ENCODE results near the gene CCDC185.

Gene CCDC185

GRCh38 chr1:223393275-223394214, at the start of gene CCDC185:
Gene CCDC185, plus strand, starts transcription at chr1:223393415. Its CDS starts 61 bp downstream, at chr1:223393476.
- peak; percentile 17 for DNase-seq

- no peak for DNase-seq
Observed at GRCh38 chr1:223343692-223344091, 49.5 kb upstream of the CCDC185 start.

GRCh38 chr1:223344491-223344890, 48.7 kb upstream of the CCDC185 start:
- DNase-seq, result no peak

DNA sequence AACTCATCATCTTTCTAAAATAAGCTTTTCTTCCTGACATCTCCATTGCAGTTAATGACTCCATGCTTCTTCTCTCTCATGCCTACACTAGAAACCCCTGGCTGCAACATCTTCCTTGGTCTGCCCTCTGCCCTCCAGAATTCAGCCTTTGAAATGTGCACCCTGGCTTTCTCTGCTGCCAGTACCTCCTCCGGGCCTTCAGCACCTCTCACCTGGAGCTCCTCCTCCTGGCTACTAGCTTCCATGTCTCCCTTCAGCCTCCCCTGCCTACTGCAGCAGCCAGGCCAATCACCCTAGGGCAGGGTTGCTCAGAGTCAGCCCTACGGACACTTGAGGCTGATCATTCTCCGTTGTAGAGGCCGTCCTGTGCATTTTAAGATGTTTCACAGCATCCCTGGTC, 47.5 kb upstream of the CCDC185 start:
- DNase-seq, result no peak

GRCh38 chr1:223346311-223346710, 46.9 kb upstream of the CCDC185 start:
- no peak for DNase-seq

- no peak for DNase-seq
Observed at GRCh38 chr1:223347583-223347982, 45.6 kb upstream of the CCDC185 start.

DNA sequence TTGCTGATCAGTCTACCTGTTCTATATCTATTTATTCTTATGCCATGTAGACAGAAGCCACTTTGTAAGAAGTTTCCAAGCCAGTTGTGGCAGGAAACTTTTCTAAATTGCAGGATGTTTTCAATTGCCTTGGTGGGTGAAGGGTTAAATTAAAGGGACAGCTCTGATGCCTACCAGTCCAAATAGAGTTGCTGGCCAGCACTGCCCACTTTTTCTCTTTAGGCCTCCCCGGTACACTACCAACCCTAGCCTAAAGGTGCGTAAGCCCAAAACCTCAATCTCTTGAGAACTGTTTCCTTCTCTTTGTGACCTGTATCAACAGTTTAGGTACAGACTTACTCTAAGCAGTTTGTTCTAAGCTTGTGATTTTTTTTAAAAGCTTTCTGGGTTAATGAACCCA, 44.8 kb upstream of the CCDC185 start:
- no peak for DNase-seq

DNA sequence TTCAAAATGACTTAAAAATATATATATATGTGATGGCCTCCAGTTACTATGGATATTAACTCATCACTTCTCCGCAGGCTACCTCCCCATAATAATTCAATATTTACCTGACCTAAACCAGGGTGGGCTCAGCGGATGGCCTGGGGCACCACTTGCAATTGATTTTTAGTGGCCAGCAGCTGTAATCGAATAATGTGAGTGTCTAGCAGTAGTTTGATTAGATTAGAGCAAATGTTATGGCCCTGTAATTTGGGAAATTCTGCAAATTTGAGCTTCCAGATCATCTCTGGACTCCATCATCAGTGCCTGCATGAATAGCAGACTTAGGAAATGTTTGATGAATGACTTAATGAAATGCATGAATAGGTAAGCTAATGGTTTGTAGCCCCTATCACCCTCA, 44.0 kb upstream of the CCDC185 start:
- DNase-seq, result no peak

DNA sequence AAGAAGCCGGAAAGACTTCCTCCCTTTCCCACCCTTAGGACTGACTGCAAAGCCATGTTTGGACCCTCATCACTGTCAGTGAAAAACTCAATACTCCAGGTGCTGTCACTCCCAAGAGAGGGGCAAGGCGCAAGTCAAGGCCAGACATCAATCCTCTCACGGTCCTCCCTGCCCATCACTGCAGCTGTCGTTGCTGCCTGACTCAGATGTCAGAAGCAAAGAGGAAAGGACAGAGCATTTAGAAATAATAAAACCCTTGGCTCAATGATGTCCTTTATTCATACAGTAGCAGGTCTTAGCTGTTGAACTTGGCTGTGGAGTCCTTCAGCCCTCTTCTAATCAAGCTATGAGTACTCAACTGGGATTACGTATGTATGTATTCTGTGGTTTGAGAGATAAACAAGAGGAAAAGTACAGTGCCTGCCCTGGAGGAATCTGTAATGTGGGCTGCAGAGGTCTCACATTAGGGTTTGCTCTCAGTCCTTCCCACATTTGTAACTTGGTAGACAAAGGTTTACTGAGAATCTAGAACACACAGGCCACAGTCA, 42.8 kb upstream of the CCDC185 start:
- no peak for DNase-seq

- DNase-seq, result no peak
Observed at GRCh38 chr1:223352944-223353343, 40.3 kb upstream of the CCDC185 start.

- DNase-seq, result no peak
Observed at GRCh38 chr1:223353939-223354338, 39.3 kb upstream of the CCDC185 start.

DNA sequence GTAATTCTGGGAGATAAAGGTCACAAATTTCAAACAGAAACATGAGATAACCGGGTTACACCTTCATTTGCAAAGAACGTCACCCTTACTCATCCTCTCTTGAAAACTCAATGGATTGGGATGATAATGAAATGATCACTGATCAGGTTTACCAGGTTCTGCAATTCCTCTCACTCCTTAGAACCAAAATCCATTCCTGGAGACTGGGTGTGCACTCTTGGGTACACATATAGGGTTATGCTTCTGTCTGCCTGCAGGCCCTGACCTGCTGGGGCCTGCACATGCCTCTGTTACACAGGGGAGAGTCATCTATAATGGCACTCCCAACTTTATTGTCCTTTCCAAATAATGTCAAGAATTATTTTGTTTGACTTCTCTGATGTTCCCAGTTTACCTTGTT, 37.5 kb upstream of the CCDC185 start:
- no peak for DNase-seq

DNA sequence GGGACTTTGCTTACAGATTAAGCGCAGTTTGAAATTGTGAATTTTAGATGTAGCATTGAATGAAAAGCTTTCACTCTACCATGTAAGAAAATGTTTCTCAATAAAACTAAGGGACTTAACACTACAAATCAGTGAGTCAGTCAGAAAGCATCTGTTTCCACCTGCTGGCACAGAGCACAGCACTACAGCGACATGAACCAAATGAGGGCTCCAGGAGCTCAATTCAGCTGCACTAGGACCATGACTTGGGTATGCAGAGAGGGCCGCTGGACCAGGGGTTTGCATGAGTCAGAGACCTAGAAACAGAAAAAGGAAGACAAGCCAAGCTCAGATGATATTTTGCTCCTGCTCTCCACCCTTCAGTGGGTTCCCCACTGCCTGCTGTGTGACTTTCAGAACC, 34.4 kb upstream of the CCDC185 start:
- DNase-seq, result no peak

DNA sequence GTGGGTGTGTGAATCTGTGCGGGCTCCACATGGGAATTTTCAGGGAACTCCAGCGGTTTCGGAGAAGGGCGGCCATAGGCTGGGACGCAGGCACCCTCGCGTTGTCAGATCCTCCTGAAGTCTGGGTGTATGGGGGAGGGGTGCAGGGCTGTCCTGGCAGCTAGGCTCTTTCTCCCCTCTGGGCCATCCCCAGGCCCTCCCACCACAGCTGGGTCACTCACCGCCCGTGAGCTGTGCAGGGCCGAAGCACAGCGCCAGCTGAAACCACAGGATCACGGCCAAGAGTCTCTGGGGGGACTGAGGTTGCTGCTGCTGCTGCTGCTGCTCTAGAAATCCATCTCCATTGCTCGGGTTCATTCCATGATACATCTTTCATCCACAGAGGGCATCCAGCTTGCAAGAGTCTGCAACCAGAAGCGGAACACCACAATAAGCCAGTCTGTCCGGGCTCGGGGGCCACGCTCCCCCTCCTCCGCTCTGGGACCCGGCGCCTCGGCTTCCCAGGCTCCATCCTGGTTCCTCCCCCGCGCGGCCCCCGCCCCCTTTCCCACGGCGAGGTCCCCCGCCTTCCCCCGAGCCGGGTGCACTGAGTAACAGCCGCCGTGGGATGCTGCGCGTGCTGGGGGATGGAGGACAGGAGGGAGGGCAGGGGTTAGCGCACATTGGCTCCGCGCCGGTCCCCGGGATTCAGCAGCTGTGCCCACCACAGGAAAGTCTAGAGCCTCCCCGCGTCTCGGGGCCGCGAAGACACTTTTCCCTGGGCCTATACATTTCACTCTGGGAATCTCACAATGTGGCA, 30.0 kb upstream of the CCDC185 start:
- DNase-seq, result peak; percentile 55

DNA sequence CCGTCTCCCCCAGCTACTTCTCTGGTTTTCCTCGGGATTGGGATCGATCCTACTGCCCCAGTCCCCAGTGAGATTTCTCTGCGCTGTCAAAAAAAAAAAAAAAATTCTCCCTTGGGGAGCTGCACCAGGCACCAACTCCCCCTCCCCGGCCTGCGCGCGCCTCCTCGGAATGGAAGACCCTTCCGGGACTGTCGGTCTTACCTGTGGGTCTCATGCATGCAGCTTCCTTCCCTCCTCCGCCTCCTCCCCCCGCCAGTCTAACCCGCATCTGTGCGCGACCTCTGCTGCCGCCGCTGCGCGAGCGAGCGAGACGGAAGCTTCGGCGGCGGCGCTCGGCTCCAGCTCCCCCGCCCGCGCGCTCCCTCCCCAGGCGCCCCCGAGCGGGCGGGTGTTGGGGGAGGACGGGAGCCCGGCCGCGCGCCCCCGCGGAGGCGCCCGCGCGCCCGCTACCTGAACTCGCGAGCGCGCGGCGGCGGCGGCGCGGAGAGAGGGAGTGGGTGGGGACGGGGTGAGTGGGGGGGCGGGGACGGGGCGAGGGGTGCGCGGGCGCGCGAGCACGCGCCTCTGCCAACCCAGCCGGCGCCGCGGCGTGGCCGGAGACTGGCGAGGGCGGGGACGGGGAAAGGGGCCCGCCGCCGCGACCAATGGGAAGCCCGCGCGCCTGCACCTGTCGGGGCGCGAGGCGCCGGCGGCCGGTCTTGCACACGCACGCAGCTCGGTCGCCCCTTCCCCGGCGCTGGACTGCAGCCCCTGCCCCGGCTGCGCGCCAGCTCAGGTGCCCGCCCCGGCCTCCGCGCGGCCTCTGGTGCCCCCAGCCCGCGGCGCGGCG, 29.1 kb upstream of the CCDC185 start, which contains the start of gene SUSD4:
Gene SUSD4, minus strand, starts transcription at position 321 of the 829 bp plus-strand sequence. CDS start 751 bp downstream, outside the sequence.
- peak; percentile 93 for DNase-seq

GRCh38 chr1:223364685-223365382, 28.4 kb upstream of the CCDC185 start:
- DNase-seq, result peak; percentile 27

GRCh38 chr1:223374064-223374610, 19.1 kb upstream of the CCDC185 start:
- no peak for DNase-seq

- DNase-seq, result peak; percentile 3
Observed at GRCh38 chr1:223378754-223379153, 14.5 kb upstream of the CCDC185 start.

GRCh38 chr1:223386013-223386412, 7.2 kb upstream of the CCDC185 start:
- no peak for DNase-seq

GRCh38 chr1:223390618-223391017, 2.6 kb upstream of the CCDC185 start:
- DNase-seq, result no peak

GRCh38 chr1:223394242-223394641, 1.0 kb downstream of the CCDC185 start:
- no peak for DNase-seq

- no peak for DNase-seq
Observed at GRCh38 chr1:223394706-223395105, 1.5 kb downstream of the CCDC185 start.

All from NCI-H69 (cell line).